Panc1 (cell line): ENCODE measurements around the gene TASOR.

Source experiments
- POLR2AphosphoS5 ChIP-seq: IDR thresholded peaks from 2 replicates; pipeline ENCODE4 v1.6.1; 2012; ENCODE audit warnings: mild to moderate bottlenecking, low read depth, low read length, moderate library complexity
- TF ChIP-seq, protein P1 (sequence below): fragments of 450-650 bp; IDR thresholded peaks from 2 replicates; pipeline ENCODE4 v1.5.1; 2017; ENCODE audit warnings: mild to moderate bottlenecking
- TF ChIP-seq, protein P2 (sequence below), 2 experiments: IDR thresholded peaks; 2 replicates each; pipeline ENCODE4 v1.6.1; 2011 to 2012; ENCODE audit warnings: low read depth in 2 of 2, control low read depth in 1 of 2, low read length in 1 of 2, mild to moderate bottlenecking in 1 of 2, moderate library complexity in 1 of 2; ENCODE audit not compliant: insufficient read depth in 1 of 2

DNA sequence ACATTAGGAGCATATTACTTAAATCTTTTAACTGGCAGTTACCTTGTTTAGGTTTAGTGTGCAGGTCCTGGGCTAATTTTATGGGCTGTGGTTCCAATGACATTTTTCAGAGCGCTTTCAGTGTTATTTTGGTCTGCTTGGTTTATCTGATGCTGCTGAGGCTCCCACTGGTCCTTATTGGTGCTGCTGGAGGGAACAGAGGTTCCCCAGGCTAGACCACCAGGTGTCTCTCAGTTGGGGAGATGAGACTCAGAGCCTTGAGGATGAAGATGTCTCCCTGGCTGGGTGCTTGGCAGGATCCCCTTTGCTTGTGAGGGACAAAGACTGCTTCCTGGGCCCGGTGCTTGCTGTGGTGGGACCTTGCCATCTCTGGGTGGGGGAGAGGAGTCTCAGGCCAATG is 28.3 kb upstream of the TASOR start:
- TF ChIP-seq, protein P1, sequence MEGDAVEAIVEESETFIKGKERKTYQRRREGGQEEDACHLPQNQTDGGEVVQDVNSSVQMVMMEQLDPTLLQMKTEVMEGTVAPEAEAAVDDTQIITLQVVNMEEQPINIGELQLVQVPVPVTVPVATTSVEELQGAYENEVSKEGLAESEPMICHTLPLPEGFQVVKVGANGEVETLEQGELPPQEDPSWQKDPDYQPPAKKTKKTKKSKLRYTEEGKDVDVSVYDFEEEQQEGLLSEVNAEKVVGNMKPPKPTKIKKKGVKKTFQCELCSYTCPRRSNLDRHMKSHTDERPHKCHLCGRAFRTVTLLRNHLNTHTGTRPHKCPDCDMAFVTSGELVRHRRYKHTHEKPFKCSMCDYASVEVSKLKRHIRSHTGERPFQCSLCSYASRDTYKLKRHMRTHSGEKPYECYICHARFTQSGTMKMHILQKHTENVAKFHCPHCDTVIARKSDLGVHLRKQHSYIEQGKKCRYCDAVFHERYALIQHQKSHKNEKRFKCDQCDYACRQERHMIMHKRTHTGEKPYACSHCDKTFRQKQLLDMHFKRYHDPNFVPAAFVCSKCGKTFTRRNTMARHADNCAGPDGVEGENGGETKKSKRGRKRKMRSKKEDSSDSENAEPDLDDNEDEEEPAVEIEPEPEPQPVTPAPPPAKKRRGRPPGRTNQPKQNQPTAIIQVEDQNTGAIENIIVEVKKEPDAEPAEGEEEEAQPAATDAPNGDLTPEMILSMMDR = no peak
- TF ChIP-seq, protein P2, sequence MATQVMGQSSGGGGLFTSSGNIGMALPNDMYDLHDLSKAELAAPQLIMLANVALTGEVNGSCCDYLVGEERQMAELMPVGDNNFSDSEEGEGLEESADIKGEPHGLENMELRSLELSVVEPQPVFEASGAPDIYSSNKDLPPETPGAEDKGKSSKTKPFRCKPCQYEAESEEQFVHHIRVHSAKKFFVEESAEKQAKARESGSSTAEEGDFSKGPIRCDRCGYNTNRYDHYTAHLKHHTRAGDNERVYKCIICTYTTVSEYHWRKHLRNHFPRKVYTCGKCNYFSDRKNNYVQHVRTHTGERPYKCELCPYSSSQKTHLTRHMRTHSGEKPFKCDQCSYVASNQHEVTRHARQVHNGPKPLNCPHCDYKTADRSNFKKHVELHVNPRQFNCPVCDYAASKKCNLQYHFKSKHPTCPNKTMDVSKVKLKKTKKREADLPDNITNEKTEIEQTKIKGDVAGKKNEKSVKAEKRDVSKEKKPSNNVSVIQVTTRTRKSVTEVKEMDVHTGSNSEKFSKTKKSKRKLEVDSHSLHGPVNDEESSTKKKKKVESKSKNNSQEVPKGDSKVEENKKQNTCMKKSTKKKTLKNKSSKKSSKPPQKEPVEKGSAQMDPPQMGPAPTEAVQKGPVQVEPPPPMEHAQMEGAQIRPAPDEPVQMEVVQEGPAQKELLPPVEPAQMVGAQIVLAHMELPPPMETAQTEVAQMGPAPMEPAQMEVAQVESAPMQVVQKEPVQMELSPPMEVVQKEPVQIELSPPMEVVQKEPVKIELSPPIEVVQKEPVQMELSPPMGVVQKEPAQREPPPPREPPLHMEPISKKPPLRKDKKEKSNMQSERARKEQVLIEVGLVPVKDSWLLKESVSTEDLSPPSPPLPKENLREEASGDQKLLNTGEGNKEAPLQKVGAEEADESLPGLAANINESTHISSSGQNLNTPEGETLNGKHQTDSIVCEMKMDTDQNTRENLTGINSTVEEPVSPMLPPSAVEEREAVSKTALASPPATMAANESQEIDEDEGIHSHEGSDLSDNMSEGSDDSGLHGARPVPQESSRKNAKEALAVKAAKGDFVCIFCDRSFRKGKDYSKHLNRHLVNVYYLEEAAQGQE (IDR thresholded peaks at IDR 0.05; ENCODE audit: insufficient read depth in 1 of 2, low read depth in 2 of 2, low read length in 1 of 2) = no peak
- TF ChIP-seq POLR2AphosphoS5 = no peak
